Activated CD8-positive, alpha-beta memory T cell treated with anti-CD3 and anti-CD28 coated beads, Interleukin-2, amount 50 U/mL, for 4 hours (primary cell): ENCODE results near the gene UVRAG.
"Not testable (repeated sequence)": the region's sequence is repeated elsewhere in the genome, so short reads cannot be mapped to it uniquely, and the experiment has no call there.

Source experiments
- DNase-seq: peaks from one replicate; pipeline ENCODE4 v3.0.0-alpha.2; 2020

The UVRAG gene

DNA sequence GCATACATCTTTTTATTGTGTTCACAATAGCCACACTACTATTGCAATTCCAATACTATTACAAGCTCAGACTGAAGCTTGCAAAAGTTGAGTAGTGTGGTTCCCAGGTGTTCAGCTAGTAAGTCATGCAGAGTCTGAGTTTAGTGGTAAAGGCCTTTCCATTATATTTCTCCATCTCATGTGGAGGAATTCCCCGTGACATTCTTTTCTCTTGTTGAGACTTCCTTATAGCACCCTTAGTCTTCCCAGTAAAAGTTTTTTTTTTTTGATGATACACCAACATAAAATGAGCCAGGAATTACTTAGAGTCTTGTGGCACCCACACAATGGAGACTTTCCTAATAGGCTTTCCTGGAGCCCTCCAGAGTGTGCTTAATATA is 110.8 kb downstream of the UVRAG start:
- DNase-seq = no peak

DNA sequence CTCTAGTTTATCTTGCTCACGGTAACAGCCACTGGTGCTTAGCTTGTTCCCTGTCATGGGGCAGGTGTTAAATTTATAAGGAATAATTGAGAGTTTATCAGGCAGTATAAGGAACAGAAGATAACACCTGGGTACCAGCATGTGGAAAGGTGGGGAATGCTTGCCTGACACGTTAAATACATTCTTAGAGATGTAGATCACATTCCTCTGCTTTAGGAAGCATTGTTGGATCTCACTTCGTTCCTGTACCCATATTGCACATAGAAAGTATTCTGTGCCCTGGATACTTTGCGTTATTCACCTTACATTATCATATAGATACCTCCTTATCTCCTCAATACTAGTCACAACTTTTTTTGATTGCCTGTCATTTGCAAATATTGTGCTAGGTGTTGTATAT is 114.7 kb downstream of the UVRAG start:
- no peak for DNase-seq

GRCh38 chr11:75930534-75930933 is 115.5 kb downstream of the UVRAG start:
- no peak for DNase-seq

GRCh38 chr11:75931124-75931523 is 116.1 kb downstream of the UVRAG start:
- no peak for DNase-seq

DNA sequence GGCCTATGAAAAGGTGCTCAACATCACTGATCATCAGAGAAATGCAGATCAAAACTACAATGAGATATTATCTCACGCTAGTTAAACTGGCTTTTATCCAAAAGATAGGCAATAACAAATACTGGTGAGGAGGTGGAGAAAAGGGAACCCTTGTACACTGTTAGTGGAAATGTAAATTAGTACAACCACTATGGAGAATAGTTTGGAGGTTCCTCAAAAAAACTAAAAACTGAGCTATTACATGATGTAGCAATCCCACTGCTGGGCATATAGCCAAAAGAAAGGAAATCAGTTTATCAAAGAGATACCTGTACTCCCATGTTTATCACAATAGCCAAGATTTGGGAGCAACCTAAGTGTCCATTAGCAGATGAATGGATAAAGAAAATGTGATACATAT is 118.7 kb downstream of the UVRAG start:
- not testable (repeated sequence) for DNase-seq

- DNase-seq = no peak
Observed at GRCh38 chr11:75934851-75935250, 119.8 kb downstream of the UVRAG start.

DNA sequence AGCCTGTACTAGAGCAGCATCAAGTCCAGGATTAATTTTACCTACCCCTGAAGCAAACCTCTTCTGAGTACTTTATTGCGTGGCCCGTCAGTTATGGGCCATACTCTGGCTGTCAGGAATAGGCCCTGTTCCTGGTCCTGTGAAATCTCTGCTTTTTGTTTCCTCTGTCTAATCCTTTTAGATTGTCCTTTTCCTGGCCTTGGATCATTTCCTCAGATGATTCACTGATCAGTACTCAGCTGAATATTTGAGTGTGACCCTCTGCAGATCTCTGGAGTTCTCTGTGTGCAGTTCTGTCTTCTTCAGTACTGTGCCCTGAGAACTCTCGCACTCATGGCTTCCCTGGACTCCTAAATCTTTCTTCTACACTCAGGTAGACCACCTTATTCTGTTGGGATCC is 123.5 kb downstream of the UVRAG start:
- no peak for DNase-seq

GRCh38 chr11:75939516-75939915 is 124.5 kb downstream of the UVRAG start:
- DNase-seq = no peak

GRCh38 chr11:75939992-75940391 is 125.0 kb downstream of the UVRAG start:
- no peak for DNase-seq

DNA sequence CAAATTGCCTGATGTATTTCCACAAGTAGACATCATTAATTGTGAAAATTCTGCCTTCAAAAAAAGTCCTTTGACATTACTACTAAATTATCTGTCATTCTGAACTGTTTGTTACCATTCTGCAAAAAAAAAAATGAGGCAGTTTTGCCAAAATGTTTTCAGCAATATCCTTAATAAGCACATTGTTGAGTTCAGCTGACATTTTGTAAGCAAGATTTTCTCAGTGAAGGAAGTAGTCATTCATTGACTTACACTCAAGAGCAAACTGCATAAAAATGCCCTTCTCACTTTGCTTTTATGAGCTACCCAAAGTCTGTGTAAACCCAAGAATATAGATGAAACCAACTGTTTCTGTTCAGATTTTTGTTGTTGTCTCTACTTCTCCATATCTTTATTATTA is 125.9 kb downstream of the UVRAG start:
- no peak for DNase-seq

- DNase-seq = no peak
Observed at GRCh38 chr11:75944515-75944914, 129.5 kb downstream of the UVRAG start.

- no peak for DNase-seq
Observed at GRCh38 chr11:75945446-75945845, 130.4 kb downstream of the UVRAG start.

GRCh38 chr11:75945947-75946346 is 130.9 kb downstream of the UVRAG start:
- no peak for DNase-seq

GRCh38 chr11:75946531-75947530 is 131.8 kb downstream of the UVRAG start:
- no peak for DNase-seq

GRCh38 chr11:75949023-75949672 is 134.1 kb downstream of the UVRAG start:
- no peak for DNase-seq

DNA sequence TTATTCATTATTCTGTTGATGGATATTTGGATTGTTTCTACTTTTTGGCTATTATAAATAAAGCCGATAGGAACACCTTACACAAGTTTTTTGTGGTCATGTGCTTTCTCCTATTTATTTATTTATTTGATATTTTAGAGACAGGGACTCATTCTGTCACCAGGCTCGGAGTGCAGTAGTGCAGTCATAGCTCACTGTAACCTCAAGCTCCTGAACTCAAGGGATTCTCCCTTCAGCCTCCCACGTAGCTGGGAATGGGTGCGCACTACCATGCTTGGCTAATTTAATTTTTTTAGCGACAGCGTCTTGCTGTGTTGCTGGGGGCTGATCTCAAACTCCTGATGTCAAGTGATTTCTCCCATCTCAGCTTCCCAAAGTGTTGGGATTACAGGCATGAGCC is 135.1 kb downstream of the UVRAG start:
- no peak for DNase-seq

DNA sequence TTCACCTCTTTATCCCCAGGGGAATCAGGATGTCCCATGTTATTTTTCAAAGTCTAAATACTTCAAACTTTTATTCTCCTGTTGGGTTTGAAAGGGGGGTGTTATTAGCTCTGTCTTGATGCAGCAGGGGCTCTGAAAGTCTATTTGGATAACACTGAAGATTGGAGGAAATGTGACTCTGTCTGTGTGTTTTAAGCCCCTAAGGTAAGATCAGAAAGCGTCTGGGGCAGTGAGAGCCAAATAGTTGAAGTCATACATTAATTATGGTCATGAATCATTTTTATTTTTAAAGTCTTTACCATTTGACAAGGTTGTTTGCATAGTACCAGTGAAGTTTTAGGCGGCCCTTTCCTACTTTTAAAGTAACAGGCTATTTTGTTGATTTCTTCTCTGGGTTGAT is 139.0 kb downstream of the UVRAG start:
- DNase-seq = no peak

- DNase-seq = no peak
Observed at GRCh38 chr11:75955443-75955842, 140.4 kb downstream of the UVRAG start.

GRCh38 chr11:75959540-75959939 is 144.5 kb downstream of the UVRAG start:
- DNase-seq = no peak

GRCh38 chr11:75964071-75964470 is 149.1 kb downstream of the UVRAG start:
- no peak for DNase-seq

- DNase-seq = no peak
Observed at GRCh38 chr11:75966537-75967287, 151.7 kb downstream of the UVRAG start.

- DNase-seq = no peak
Observed at GRCh38 chr11:75968021-75968625, 153.1 kb downstream of the UVRAG start.
